Diencephalon (tissue), 1 donor: ENCODE data around the gene TSNAXIP1. TPM values are rescaled to one million over a fixed set of nuclear protein-coding genes. Genes with fewer than 3 reads are reported as not detected.

Experiments
- small RNA-seq: library from RNA; depleted of rRNA; stranded (forward); fragments of <200 nt; gene quantifications from one replicate; pipeline ENCODE3, GENCODE V24; 2014
- total RNA-seq: library from RNA; depleted of rRNA; stranded (reverse); fragments of >200 nt; gene quantifications from one replicate; pipeline ENCODE4 v1.2.3, GENCODE V29; 2014

Gene TSNAXIP1
- 6.2 TPM for total RNA-seq

DNA sequence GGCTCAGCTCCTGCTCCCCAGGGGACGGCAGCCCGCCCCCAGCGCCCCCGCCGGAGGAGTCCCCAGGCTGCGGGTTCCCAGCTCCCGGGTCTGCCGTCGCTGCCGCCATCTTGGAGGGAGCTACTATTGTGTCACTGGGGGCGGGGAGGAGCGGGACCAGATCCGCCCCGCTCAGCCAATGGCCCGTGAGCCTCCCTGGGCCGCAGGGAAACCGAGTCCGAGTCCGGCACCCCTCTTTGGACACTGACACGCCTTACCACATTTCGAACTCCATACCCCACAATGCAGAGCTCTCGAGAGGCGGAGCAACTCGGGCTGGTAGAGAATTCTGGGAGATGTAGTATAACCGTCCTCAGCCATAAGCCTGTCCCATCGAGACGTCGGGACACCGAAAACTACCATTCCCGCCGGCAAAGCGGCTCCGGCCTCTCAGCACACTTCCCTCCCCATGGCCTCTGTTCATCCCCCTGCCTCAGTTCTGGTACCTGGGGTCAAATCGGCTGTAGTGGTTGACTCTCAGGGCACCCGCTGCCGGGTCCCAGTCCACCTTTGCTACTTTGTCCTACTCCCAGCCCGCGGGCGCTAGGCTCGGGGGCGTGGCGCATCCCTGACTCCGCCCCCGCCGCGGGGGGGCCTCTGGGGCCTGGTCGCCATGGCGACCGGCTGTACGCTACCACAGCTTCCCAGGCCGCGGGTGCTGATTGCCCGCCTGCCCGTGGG, at the start of gene TSNAXIP1, which contains the start of gene RANBP10:
TSS of gene TSNAXIP1 (plus strand) at position 462 of the 720 bp plus-strand sequence. CDS start 261 bp downstream, outside the sequence.
TSS of gene RANBP10 (minus strand) at position 133 of the 720 bp plus-strand sequence. CDS start at position 109, 24 bp downstream.

GRCh38 chr16:67841816-67842508, 35.3 kb downstream of the TSNAXIP1 start, which contains the start of gene THAP11:
Gene THAP11, plus strand, starts transcription at chr16:67842320. Its CDS starts 235 bp downstream, at chr16:67842555.

GRCh38 chr16:67846320-67847063, 39.8 kb downstream of the TSNAXIP1 start, which contains the start of gene NUTF2:
Gene NUTF2, plus strand, starts transcription at chr16:67846933. Its CDS starts 18,198 bp downstream, at chr16:67865131.

GRCh38 chr16:67847064-67847861, 40.6 kb downstream of the TSNAXIP1 start, which contains the start of gene CENPT:
Gene CENPT, minus strand, starts transcription at chr16:67847693. Its CDS starts 13,834 bp downstream, at chr16:67833859.

GRCh38 chr16:67872631-67873434, 66.1 kb downstream of the TSNAXIP1 start, which contains the start of gene EDC4:
Gene EDC4, plus strand, starts transcription at chr16:67873052. Its CDS starts 210 bp downstream, at chr16:67873262.

Small RNA genes lying within 50 kb of the gene (small RNA-seq; reads per million reads assigned to genes)
- gene AC040162.2, result not detected

Other genes starting within 250 kb of the TSNAXIP1 start
- gene CTCF, start 244.4 kb upstream of the TSNAXIP1 start, total RNA-seq, result 53.7 TPM
- 4.4 TPM for gene CARMIL2, start 161.7 kb upstream of the TSNAXIP1 start, total RNA-seq
- 22.4 TPM for gene ACD, start 146.6 kb upstream of the TSNAXIP1 start, total RNA-seq
- 13.4 TPM for gene PARD6A, start 145.9 kb upstream of the TSNAXIP1 start, total RNA-seq
- 11.3 TPM for gene ENKD1, start 140.1 kb upstream of the TSNAXIP1 start, total RNA-seq
- gene C16orf86, start 140.1 kb upstream of the TSNAXIP1 start, total RNA-seq, result 2.5 TPM
- gene GFOD2, start 87.6 kb upstream of the TSNAXIP1 start, total RNA-seq, result 57.2 TPM
- gene RANBP10, start 329 bp upstream of the TSNAXIP1 start, total RNA-seq, result 6.9 TPM
- 23.8 TPM for gene THAP11, start 35.4 kb downstream of the TSNAXIP1 start, total RNA-seq
- 134 TPM for gene NUTF2, start 40.0 kb downstream of the TSNAXIP1 start, total RNA-seq
- gene CENPT, start 40.8 kb downstream of the TSNAXIP1 start, total RNA-seq, result 27.9 TPM
- gene EDC4, start 66.2 kb downstream of the TSNAXIP1 start, total RNA-seq, result 52.4 TPM
- not detected for gene NRN1L, start 78.0 kb downstream of the TSNAXIP1 start, total RNA-seq
- 11.8 TPM for gene PSKH1, start 86.4 kb downstream of the TSNAXIP1 start, total RNA-seq
- 1.8 TPM for gene CTRL, start 125.0 kb downstream of the TSNAXIP1 start, total RNA-seq
- 19.4 TPM for gene PSMB10, start 130.0 kb downstream of the TSNAXIP1 start, total RNA-seq
- 5.3 TPM for gene LCAT, start 137.2 kb downstream of the TSNAXIP1 start, total RNA-seq
- gene SLC12A4, start 161.7 kb downstream of the TSNAXIP1 start, total RNA-seq, result 27.9 TPM
- gene DPEP3, start 173.6 kb downstream of the TSNAXIP1 start, total RNA-seq, result 0.23 TPM
- gene DPEP2, start 192.6 kb downstream of the TSNAXIP1 start, total RNA-seq, result 1.4 TPM
- gene DPEP2NB, start 209.0 kb downstream of the TSNAXIP1 start, total RNA-seq, result not detected
- gene DDX28, start 216.3 kb downstream of the TSNAXIP1 start, total RNA-seq, result 10.4 TPM
- gene DUS2, start 216.4 kb downstream of the TSNAXIP1 start, total RNA-seq, result 11.8 TPM